Hindlimb muscle (tissue), 1 donor: Measurements from ENCODE around the gene ERCC1. TPM values are rescaled to one million over a fixed set of nuclear protein-coding genes. Genes with fewer than 3 reads are reported as not detected.
A peak's percentile ranks its signal among the peaks of the same experiment; 100 is the strongest.
"Not testable (repeated sequence)": the region's sequence is repeated elsewhere in the genome, so short reads cannot be mapped to it uniquely, and the experiment has no call there.

Source experiments
- DNase-seq: peaks from one replicate; pipeline ENCODE4 v3.0.0-alpha.2; 2013
- polyA plus RNA-seq: library from polyadenylated mRNA; unstranded; fragments of 120-200 nt; gene quantifications from one replicate; pipeline ENCODE4 v1.2.1, GENCODE V29; 2013; ENCODE audit not compliant: insufficient read length

ERCC1 gene
- polyA plus RNA-seq, 1 donor = 85.9 TPM

DNA sequence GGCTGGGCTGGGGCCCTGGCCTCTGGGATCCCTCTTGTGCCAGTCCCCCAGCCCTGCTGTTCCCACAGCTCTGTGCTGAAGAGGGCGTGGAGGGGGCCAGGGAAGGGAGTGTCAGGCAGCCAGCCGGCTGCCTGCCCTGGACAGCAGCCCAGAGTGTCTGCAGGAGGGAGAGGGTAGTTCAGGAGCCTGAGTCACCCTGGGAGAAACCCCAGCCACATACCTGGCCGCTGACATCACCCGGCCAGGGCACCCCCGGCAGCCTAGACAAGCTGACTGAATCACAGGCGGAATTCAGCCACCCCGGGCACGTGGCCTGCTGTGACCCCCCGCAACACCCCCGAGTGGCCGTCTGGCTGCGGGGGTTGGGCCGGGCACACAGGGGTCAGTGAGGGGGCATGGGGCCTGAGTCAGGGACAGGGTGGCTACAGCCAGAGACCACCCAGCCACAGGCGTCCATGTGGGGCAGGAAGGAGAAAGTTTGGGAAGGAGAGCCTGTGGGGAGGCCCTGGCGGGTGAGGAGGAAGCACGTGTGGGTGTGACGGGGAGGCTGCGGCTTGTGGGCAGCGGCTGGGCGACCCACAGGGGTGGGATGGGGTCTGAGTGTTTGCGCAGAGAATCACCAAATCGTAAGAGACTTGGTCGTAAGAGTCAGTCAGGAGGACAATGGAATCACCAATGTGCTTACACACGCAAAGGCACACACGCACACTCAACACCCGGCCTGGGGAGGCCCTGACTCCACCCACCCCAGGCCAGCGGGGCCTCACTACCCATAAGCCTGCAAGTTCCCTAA lies 32.2 kb upstream of the ERCC1 start:
- DNase-seq = peak; percentile 92

DNA sequence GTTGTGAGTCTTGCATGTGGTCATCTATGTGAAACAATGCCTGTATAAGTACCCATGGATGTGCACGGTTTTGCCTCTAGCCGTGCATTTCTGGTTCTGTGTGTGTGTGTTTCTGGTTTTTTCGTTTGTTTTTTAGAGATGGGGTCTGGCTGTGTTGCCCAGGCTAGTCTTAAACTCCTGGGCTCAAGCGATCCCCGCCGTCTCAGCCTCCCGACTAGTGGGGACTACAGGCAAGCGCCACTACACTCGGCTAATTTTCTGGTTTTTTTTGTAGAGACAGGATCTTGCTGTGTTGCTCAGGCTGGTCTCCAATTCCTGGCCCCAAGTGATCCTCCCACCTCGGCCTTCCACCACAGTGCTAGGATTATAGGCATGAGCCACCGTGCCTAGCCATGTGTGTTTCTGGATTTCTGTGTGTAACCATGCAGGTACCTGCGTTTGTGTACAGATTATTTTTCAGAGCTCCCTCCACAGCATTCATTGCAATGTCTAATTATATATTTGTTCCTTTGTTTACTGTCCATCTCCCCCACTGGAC lies 28.2 kb upstream of the ERCC1 start:
- DNase-seq = no peak

DNA sequence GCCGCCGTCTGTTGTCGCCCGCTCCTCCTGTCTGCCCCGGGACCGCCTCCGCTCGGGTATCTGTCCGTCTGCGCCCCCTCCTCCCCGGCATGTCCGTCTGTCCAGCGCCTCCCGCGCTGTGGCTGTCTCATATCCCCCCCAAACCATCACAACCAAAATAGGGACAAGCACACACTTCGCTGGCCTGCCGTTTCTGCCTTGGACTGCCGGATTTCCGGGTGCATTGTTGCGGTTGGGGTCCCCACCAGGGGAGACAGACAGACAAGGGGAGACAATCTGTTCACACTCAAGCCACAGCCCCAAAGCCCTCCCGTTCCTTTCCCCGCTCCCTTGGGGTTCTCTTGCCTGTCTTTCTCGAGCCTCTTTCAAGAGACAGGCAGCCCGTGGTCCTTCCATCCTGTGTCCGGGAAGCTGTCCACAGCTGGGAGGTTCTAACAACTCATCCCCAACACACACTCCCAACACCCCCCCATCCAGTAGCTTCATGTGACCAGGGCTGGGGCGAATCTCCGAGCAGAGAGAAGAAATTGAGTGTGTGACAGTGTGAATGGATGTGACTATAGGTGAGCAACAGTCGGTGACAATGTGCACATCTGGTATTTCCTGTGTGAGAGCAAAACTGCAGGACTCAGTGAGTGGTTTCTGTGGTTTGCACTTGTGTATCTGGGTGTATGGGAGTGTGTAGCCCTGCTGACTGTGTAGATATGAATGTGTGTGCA lies 27.6 kb upstream of the ERCC1 start:
- DNase-seq = peak; percentile 57

DNA sequence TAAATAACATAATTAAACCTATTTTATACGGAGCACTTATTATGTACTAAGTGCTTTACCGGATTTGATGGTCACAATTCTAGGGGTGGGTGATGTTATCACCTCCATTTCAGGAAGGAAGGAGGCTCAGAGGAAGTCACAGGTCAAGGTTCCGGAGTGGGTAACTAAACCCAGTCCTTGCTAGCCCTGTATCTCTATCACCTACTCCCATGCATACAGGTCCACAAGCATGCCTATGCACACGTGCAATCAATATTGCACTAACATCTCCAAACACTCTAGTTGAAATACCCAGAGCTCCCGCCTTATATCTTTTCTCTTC lies 26.3 kb upstream of the ERCC1 start:
- DNase-seq = no peak

DNA sequence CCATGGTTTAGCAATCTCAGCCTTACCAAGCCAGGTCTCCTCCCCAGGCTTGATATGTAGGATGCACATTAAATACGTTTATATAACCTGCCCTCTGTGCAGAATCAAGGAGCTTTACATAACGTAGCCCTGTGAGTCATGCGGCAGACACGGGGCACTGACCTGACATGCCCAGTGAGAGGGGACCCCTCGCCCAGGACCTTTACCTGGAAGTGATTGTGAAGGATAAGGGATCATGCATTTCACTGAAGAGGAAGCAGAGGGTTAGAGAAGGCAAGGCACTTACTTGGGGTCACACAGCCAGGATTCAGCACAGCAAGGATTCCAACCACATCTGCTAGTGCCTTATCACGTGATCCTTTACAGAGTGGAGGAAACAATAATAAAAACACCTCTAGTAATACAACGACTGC lies 25.2 kb upstream of the ERCC1 start:
- DNase-seq = no peak

DNA sequence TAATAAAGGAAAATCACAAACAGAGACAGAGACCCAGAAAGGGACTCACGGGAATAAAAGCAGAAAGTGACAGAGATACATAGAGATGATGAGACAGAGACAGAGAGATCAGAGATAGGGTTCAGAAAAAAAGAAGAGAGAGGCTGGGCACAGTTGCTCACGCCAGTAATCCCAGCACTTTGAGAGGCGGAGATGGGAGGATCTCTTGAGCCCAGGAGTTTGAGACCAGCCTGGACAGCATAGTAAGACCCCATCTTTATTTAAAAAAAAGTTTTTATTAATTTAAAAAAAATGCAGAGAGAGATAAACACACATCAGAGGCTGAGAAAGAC lies 24.7 kb upstream of the ERCC1 start:
- DNase-seq = no peak

DNA sequence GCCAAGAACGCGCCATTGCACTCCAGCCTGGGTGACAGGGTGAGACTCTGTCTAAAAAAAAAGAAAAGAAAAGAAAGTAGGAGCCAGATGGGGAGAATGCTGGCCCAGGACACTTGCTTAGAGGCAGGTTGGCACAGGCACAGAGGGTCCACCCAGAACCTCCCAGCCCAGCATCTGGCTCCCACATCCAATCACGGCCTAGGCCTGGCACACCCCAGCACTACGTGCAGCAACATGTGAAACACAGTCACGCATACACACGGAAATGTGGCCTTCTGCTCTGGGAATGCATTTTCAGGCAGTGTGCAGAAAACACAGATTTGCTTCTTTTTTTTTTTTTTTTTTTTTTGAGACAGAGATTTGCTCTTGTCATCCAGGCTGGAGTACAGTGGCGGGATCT lies 23.2 kb upstream of the ERCC1 start:
- no peak for DNase-seq

DNA sequence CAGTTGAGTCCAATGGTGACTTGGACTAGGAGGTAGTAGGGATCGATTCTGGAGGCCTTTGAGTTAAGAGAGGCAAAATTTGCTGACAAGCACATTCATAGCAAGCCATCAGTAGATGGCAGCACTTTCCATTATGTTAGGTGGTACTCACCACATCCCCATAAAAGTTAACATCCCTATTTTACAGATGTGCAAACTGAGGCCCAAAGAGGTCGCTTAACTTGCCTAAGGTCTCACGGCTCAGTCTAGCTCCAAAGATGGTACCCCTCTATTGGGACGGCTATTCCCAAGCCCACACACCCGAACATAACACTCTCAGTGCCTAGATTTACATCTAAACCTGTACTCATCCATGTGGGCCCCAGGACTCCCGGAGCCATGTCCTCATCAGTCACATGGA lies 22.6 kb upstream of the ERCC1 start:
- no peak for DNase-seq

DNA sequence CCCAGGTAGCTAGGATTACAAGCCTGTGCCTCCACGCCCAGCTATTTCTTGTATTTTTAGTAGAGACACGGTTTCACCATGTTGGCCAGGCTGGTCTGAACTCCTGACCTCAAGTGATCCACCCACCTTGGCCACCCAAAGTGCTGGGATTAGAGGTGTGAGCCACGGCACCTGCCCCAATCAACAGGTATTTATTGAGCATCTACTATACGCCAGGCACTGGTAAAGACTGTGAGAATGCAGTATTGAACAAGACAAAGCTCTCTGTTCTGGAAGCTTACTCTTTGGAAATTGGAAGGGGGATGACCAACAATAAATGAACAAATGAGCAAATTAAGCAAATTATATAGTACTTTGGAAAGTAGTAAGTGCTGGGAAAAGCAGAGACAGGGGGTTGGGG lies 21.4 kb upstream of the ERCC1 start:
- DNase-seq = no peak

DNA sequence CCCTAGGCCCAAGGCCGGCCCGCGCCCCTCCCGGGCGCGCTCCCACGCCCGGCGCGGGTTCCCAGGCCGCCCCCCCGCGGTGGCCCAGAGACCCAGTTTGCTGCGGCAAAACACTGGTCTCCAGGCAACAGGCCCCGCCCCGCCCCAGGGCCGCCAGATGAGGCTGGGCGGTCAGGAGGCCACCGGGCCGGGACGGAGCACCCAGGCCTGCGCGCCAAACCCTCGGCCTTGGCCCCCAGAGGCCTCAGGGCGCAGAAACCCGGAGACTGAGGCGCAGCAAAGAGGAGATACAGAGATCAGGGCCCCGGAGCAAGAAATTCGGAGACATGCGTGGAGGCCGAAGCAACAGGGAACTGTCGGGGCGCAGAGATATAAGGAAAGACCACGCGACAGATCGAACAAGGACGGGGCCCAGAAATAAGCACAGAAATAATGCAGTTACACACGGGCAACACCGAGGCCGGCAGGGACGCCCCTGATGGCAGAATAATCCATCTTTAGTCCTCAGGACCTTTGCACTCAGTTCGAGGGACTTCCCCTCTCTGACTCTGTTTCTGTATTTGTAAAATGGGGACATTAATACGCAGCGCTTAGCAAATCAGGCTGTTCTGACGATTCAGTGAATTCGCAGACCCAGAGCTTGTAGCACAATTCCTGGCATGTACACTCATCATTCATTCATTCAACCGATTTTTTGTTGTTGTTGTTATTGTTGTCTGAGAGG lies 20.8 kb upstream of the ERCC1 start:
- peak; percentile 95 for DNase-seq

DNA sequence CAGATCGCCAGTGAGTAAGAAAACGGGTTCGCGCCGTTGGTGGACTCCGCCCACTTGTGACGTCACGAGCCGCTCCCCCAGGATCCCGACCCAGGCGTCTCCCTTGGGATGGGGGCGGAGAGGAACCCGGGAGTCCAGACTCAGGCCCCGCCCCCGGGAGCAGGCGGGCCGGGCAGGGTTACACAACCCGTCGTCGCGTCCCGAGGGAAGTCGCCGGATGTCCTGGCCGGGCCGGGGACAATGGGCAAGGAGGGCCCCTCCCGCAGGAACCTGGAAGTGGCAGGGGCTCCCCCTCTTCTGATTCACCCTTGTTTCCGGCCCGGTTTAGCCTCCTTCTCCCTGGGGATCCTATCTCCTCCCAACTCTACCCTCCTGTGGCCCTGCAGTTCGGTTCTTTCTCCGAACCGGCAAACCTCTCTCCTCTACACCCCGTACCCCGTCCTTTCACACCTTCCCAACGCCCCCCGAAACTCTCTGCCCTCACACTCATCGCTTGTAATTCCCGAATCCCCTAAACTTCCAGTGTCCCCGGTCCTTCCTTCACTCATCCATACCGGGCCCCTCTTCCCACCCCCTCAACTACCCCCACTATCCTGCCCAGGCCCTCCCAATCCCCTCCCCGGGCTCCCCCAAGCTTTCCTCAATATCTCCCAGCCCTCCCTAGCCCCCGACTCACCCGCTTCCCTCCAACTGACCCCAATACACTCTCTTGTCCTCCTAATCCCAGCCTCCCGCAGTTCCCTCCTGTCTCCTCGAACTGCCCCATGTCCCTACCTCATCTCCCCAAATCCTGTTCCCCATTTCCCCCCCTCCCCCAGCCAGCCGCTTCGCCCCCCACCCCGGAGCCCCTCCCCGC lies 20.0 kb upstream of the ERCC1 start:
- DNase-seq = peak; percentile 83

DNA sequence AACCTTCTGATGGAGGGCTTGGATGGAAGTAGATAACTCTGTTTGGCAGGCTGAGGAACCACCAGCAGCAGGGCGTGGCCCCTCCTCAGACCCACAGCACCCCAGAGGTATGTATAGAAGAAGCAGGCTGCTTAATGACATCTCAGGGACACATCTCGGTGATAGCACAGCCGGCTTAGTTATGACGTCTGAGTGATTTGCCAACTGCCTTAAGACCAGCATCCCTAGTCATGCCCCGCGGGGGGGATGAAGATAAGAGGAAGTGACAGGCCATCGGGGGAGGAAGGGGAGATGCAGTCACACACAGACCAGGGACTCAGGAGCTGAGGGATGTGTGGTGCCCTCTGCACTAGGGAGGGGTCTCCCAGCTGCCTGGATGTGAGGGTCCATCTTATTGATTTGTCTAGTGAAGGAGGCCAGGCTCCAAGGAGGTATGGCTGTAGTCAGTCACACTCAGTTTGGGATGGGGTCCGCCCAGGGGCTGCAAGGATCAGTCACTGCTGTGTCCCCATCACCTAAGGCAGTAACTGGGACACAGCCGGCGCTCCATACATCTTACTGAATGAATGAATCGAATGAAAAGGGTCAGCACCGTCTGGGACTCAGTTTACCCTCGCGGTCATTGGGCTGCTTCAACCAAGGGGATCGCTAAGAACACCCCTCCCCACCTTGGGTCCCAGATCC lies 19.2 kb upstream of the ERCC1 start:
- DNase-seq = no peak

DNA sequence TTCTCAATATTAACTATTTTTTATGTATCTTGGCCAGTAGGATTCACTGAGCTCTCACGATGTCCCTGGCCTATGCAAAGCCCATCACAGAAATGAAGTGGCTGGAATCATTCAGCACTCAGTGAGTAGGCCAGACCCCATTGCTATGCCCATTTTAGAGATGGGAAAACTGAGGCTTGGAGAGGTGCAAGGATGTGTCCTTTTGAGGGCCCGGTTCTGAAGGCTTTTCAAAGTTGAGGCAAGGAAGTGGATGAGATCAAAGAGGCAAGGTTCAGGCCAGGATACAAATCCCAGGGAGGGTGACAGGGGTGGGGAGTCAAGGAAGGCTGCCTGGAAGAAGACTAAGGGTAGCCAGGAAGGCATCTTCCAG lies 18.7 kb upstream of the ERCC1 start:
- DNase-seq = no peak

DNA sequence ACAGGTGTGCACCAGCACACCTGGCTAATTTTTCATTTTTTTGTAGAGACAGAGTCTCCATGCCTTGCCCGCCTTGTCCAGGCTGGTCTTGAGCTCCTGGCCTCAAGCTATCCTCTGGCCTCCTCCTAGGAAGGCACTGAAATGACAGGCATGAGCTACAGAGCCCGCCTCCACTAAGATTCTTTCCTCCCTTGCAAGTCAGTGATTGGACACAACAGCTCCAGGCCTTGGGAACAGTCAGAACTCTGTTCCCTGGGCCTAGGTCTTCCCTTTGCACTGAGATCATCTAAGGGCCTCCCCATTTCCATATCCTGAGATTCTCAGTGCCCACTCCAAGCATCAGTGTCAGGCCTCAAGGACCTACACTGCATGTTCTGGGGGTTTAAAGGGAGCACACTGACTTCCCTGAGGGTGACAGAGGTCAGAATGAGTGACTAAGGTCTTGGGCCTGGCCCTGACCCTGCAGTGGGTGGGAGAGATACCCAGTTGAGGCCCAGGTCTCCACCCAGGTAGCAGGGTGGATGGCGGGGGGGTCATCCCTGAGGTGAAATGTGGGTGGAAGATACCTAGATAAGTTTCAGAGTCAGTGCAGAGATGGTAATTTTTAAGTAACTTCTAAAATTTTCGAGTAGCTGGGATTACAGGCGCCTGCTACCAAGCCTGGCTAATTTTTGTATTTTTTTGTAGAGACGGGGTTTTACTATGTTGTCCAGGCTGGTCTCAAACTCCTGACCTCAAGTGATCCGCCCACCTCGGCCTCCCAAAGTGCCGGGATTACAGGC lies 17.3 kb upstream of the ERCC1 start:
- DNase-seq = no peak

DNA sequence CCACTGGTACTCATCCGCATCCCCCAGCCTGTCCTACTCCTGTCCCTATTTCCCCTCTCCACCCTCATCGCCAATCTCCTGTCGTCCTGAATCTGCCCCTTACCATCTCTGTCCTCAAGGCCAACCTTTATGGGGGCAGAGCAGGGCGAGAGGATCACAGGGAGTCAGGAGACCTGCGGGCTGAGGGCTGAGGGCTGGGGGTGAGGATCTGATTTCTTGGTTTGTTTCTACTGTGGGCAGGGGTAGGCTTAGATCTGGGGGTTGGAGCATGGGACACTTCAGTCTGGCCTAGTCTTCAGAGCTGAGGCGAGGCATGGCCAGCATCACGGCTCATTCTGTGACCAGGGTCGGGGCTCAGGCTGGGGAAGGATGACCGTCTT lies 16.5 kb upstream of the ERCC1 start:
- no peak for DNase-seq

DNA sequence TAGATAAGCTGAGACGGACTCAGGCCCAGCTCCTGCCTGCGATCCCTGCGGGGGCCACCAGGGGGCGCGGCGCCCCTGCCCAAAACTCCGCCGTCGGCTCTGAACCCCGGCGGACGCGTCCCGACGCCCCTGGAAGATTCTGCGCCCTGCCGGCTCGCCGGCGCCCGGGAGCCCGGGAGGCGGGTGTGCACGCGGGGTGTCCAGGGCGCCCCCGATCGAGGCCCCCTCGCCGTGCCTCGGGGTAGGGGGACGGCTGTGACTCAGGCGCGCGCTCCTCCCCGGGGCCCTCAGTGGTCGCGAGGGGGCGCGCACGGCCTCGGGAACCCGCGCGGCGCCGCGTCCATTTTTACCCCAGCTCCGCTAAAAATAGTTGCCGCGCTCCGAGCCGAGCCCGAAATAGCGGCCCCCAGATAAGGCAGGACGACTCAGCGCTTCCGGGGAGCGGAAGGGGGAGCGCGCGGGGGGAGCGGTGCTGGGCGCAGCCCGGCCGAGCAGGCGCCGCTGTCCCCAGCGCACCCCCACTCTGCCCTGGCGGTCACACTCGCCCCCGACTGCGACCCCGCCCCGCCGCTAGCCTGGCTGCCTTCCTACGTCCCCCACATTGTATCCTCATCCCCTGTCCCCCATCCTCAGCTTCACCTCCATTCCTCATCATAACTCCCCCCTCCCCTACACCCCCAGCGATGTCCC lies 16.0 kb upstream of the ERCC1 start:
- peak; percentile 88 for DNase-seq

DNA sequence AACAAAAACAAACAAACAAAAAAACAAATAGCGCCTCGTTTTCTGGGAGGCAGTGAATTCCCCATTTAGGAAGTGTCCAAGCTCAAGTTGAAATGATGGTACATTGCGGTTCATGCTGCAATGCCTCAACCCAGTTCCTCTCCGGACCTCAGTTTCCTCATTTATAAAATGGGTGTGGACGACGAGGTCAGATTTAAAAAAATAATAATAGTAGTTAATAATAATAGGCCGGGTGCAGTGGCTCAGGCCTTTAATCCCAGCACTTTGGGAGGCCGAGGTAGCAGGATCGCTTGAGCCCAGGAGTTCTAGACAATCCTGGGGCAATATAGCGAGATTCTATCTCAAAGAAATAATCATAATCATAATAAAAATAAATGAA lies 15.5 kb upstream of the ERCC1 start:
- DNase-seq = no peak

DNA sequence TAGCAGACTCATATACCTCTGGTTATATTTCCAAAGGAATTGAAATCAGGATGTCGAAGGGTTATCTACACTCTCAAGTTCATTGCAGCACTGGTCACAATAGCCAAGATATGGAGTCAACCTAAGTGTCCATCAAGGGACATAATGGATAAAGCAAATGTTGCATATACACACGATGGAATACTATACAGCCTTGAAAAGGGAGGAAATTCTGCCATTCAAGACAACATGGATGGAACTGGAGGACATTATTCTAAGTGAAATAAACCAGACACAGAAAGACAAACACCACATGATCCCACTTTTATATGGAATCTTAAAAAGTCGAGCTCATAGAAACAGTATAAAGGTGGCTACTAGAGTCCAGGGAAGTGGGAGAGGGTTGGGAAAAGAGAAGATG lies 13.6 kb upstream of the ERCC1 start:
- DNase-seq = no peak

DNA sequence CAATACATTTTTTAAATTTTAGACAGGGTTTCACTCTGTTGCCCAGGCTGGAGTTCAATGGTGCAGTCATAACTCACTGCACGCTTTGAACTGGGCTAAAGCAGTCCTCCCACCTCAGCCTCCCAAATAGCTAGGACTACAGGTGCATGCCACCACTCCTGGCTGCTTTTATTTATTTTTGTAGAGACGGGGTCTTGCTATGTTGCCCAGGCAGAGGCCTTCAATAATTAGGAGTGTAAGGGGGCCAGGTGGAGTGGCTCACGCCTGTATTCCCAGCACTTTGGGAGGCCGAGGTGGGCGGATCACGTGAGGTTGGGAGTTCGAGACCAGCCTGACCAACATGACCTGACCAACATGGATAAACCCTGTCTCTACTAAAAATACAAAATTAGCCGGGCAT lies 8.8 kb upstream of the ERCC1 start:
- not testable (repeated sequence) for DNase-seq

DNA sequence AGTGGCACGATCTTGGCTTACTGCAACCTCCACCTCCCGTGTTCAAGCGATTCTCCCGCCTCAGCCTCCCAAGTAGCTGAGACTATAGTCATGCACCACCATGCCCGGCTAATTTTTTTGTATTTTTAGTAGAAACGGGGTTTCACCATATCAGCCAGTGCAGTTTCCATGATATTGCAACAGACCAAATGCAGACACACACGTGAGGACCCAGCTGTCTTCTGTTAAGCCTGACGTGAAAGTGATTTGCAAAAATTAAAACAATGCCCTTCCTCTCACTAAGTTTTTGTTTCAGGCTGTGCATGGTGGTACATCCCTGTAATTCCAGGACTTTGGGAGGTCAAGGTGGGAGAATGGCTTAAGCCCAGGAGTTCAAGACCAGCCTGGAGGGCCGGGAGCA lies 7.3 kb upstream of the ERCC1 start:
- DNase-seq = not testable (repeated sequence)

DNA sequence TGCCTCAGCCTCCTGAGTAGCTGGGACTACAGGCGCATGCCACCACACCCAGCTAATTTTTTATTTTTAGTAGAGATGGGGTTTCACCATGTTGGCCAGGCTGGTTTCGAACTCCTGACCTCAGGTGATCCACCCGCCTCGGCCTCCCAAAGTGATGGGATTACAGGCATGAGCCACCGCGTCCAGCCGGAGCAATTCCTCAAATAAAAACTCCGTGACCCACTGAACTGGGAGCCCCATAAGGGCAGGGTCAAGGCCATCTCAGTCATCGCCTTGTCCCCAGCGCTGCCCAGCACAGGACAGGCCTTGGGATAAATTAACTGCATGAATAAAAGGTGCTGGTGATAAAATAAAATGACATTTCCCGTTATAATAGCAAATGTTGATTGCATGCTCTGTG lies 6.2 kb upstream of the ERCC1 start:
- not testable (repeated sequence) for DNase-seq
